HG03432 (cell line): ENCODE data around the gene RAB8B.

ENCODE experiments used
- ATAC-seq: cut with Tn5 transposase; IDR thresholded peaks from one replicate; pipeline ENCODE4 v1.9.1; 2021; ENCODE audit warnings: mild to moderate bottlenecking, moderate library complexity; ENCODE audit not compliant: unreplicated experiment

The RAB8B gene

GRCh38 chr15:63260791-63261190 lies 71.4 kb downstream of the RAB8B start:
- no peak for ATAC-seq

GRCh38 chr15:63261311-63261710 lies 71.9 kb downstream of the RAB8B start:
- ATAC-seq = no peak

- no peak for ATAC-seq
These were observed 74.1 kb downstream of the RAB8B start for GRCh38 chr15:63263519-63263918.

GRCh38 chr15:63264688-63265293 lies 75.4 kb downstream of the RAB8B start:
- no peak for ATAC-seq

GRCh38 chr15:63274427-63274826 lies 85.0 kb downstream of the RAB8B start:
- no peak for ATAC-seq

- ATAC-seq = no peak
These were observed 87.1 kb downstream of the RAB8B start for GRCh38 chr15:63276342-63277037.

GRCh38 chr15:63277038-63277892 lies 87.9 kb downstream of the RAB8B start, which contains the start of gene APH1B:
TSS of gene APH1B (plus strand) at chr15:63277605. CDS start at chr15:63277624, 19 bp downstream.
- ATAC-seq = peak; percentile 78

- peak; percentile 24 for ATAC-seq
These were observed 88.6 kb downstream of the RAB8B start for GRCh38 chr15:63277893-63278456.

GRCh38 chr15:63283126-63283525 lies 93.7 kb downstream of the RAB8B start:
- ATAC-seq = no peak

- ATAC-seq = no peak
These were observed 94.9 kb downstream of the RAB8B start for GRCh38 chr15:63284335-63284734.

- ATAC-seq = no peak
These were observed 97.7 kb downstream of the RAB8B start for GRCh38 chr15:63287109-63287508.

- no peak for ATAC-seq
These were observed 98.9 kb downstream of the RAB8B start for GRCh38 chr15:63288342-63288741.

GRCh38 chr15:63288778-63289378 lies 99.5 kb downstream of the RAB8B start:
- no peak for ATAC-seq

GRCh38 chr15:63291507-63291906 lies 102.1 kb downstream of the RAB8B start:
- ATAC-seq = no peak

- ATAC-seq = no peak
These were observed 102.8 kb downstream of the RAB8B start for GRCh38 chr15:63292241-63292640.

- ATAC-seq = no peak
These were observed 103.4 kb downstream of the RAB8B start for GRCh38 chr15:63292771-63293170.

- ATAC-seq = no peak
These were observed 105.0 kb downstream of the RAB8B start for GRCh38 chr15:63294359-63294758.

GRCh38 chr15:63295341-63295740 lies 105.9 kb downstream of the RAB8B start:
- ATAC-seq = no peak

GRCh38 chr15:63296195-63296594 lies 106.8 kb downstream of the RAB8B start:
- ATAC-seq = no peak

- no peak for ATAC-seq
These were observed 110.7 kb downstream of the RAB8B start for GRCh38 chr15:63299943-63300575.
